ENCODE measurements around the gene ZNF516.

ZNF516 gene

GRCh38 chr18:76455003-76455676 lies 39.9 kb downstream of the ZNF516 start:
- no peak for DNase-seq

- no peak for DNase-seq
These were observed 40.6 kb downstream of the ZNF516 start for GRCh38 chr18:76454418-76454817.

GRCh38 chr18:76453932-76454331 lies 41.1 kb downstream of the ZNF516 start:
- no peak for DNase-seq

GRCh38 chr18:76453057-76453561 lies 41.9 kb downstream of the ZNF516 start:
- DNase-seq: no peak

- no peak for DNase-seq
These were observed 42.7 kb downstream of the ZNF516 start for GRCh38 chr18:76452357-76452756.

GRCh38 chr18:76451396-76452331 lies 43.4 kb downstream of the ZNF516 start:
- no peak for DNase-seq

GRCh38 chr18:76450452-76451395 lies 44.3 kb downstream of the ZNF516 start:
- no peak for DNase-seq

- no peak for DNase-seq
These were observed 46.0 kb downstream of the ZNF516 start for GRCh38 chr18:76449111-76449453.

GRCh38 chr18:76448256-76449110 lies 46.6 kb downstream of the ZNF516 start:
- DNase-seq: no peak

GRCh38 chr18:76447258-76447890 lies 47.7 kb downstream of the ZNF516 start:
- DNase-seq: no peak

GRCh38 chr18:76446321-76447257 lies 48.5 kb downstream of the ZNF516 start:
- DNase-seq: no peak

GRCh38 chr18:76445741-76446232 lies 49.3 kb downstream of the ZNF516 start:
- DNase-seq: no peak

GRCh38 chr18:76445275-76445674 lies 49.8 kb downstream of the ZNF516 start:
- no peak for DNase-seq

GRCh38 chr18:76444446-76445105 lies 50.5 kb downstream of the ZNF516 start:
- DNase-seq: no peak

GRCh38 chr18:76443519-76444445 lies 51.3 kb downstream of the ZNF516 start:
- DNase-seq: no peak

- DNase-seq: no peak
These were observed 52.5 kb downstream of the ZNF516 start for GRCh38 chr18:76442413-76443171.

GRCh38 chr18:76441668-76442412 lies 53.2 kb downstream of the ZNF516 start:
- DNase-seq: no peak
